Measurements from ENCODE around the gene RASA3.

- TF ChIP-seq CTCF (conservative IDR thresholded peaks at IDR 0.05) (no peak), EZH2 (IDR thresholded peaks at IDR 0.05; ENCODE audit: low read depth) (no peak)
Measured at GRCh38 chr13:114088234-114088633, 44.2 kb downstream of the RASA3 start.
